ENCODE data around the gene DDX23.

The DDX23 gene

DNA sequence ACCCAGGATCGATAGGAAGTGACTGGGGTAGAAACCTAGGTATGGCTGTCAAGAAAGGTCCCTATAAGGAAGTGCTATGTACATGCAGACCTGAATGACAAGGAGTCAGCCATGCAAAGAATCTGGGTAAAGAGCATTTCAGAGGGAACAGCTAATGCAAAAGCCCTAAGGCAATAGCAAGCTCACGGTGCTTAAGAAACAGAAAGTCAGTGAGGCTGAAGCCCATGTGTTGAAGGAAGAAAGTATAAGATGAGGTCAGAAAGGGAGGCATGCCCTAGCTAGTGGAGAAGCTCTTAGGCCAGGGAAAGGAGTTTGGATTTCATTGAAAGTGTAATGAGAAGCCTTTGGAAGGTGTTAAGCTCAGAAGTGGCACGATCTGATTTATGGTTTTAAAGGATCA, 57.1 kb downstream of the DDX23 start:
- no peak for DNase-seq

DNA sequence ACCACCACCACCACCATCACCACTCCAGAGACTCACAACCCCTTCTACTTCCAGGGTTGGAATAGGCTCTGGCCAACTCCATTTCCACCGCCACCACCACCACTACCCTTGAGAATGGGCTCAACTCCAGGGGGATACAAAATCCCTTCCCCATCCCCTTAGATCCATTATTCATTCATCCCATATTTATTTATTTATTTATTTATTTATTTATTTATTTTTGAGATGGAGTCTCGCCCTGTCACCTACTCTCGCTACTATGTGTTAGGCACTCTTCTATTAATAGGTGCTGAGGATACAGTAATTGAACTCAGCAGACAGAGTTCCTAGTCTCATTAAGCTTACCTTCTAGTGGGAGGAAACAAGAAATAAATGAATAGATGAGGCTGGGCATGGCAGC, 58.3 kb downstream of the DDX23 start:
- DNase-seq: no peak

GRCh38 chr12:48789858-48790326, 62.1 kb downstream of the DDX23 start:
- no peak for DNase-seq

DNA sequence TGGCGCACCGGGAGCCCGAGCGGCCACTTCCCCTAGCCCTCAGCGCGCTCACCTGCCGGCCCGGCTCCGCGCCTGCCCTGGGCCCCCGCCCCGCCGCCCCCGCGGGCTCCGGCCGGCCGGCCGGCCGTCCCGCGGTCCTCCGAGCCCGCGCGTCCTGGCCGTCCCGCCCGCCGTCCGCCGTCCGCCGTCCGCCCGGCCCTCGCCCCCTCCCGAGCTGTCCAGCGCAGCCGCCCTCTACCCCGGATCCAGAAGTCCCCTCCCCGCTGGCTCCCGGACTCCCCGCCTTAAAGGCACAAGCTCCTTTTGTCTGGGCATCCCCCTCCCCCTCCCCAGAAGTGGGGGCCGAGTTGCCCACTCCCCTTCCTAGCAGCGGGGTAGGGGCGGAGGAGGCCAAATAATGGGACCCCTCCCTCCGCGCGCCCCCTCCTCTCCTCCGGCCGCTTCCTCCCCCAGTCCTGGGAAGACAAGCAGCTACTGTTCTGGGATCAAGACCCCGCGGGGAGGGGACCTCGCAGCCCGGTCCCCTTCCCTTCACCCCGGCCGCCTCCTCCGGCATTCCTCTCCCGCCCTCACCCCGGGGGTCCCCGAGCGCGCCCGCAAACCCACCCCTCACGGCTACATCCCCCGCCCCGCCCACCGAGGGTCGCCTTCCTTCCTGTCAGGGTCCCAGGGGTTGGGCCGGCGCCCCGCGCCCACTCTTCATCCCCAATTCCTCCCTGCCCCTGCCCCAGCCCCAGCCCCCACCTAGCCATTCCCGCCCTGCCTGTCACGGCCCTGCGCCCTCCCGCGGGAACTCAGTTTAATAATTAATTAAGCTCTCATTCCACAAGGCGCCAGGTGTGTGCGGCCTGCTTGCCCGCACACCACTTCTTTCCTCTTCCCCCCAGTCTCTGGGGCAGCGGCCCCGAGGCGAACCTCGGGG, 62.8 kb downstream of the DDX23 start, which contains the start of gene ADCY6:
Gene ADCY6, minus strand, starts transcription at position 236 of the 922 bp plus-strand sequence. CDS start 5,655 bp downstream, outside the sequence.
- no peak for DNase-seq

- no peak for DNase-seq
These were observed 63.5 kb downstream of the DDX23 start for GRCh38 chr12:48788524-48788853.

DNA sequence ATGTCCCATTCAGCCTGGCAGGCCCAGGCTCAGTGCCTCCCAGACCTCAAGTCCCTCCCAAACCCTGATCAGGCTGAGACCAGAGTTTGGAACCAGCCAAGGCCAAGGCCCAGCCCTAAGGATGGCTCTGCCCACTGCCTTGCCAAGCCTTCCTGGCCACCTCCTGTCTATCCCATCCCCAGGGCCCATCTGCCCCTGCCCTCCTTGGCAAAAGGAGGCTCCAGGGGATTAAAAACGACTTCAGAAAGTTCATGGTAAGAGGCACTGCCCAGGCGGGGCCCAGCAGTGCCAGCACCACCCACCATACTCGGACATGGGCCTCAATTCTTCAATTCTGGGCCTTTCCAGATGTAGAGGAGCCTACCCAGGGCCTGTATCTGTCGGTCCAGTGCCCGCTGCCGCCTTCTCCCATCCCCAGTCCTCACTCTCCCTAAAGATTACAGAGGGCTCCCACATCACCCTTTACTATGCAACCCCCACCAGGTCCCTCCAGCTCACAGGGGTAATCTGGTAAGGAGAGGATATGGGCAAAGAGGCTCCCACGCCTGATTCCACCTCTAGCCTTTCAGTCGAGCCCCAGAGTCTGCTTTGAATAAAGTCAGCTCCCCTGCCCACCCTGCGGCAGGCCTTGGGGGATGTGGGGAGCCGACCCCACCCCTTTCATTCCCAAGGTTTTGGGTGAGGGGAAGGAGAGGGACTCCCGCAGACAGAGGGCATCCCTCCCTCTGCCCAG, 64.0 kb downstream of the DDX23 start:
- no peak for DNase-seq

DNA sequence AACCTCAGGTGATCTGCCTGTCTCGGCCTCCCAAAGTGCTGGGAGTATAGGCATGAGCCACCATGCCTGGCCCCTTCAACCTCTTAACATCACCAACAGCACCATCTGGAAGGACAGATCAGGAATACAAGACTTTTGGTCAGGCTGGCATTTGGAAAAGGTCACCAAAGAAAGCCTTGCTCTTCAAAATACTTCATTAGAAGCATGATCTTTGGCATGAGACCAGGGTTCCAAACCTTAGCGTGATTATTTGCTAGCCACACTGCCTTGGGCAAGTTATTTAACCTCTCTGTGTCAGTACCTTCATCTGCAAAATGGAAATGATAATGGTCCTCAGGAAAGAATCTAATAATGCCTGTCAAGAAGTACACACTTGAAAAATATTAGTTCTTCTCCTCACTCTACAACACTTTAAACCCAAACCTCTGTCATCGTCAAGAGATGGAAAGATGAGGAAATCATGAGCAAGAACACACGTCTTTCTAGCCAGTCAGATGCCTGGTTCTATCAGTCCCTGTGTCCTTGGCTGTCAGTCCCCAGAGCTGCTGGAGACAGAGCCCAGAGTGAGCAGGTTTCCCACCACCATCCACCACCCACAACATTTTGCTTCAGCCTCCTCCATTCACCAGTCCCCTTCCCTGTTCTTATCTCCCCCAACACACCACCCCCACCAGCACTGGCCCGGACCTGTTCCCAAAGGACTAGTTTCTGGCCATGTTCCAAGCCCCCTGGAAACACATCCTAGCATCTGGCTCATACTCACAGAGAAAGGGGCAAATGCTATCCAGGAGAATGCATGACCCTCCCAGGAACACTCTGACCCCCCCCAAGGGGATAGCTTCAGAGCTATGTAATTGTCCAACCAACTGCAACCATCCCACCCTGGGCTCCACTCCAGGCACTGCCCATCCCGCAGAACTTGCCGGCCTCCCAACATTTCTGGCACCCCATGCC, 65.1 kb downstream of the DDX23 start:
- DNase-seq: no peak

DNA sequence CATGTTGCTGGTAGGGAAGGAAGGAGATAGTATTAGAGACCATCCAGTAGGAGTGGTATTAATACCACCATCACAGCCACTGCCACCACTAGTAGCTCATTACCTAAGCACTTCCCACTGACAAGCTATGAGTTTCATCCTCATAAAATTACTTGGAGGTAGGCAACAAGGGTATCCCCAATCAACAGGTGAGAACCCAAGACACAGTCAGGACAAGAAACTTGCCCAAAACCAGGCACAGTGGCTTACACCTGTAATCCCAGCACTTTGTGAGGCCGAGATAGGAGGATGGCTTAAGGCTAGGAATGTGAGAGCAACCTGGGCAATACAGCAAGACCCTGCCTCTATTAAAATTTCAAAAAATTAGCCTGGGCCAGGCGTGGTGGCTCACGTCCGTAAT, 68.5 kb downstream of the DDX23 start:
- no peak for DNase-seq

DNA sequence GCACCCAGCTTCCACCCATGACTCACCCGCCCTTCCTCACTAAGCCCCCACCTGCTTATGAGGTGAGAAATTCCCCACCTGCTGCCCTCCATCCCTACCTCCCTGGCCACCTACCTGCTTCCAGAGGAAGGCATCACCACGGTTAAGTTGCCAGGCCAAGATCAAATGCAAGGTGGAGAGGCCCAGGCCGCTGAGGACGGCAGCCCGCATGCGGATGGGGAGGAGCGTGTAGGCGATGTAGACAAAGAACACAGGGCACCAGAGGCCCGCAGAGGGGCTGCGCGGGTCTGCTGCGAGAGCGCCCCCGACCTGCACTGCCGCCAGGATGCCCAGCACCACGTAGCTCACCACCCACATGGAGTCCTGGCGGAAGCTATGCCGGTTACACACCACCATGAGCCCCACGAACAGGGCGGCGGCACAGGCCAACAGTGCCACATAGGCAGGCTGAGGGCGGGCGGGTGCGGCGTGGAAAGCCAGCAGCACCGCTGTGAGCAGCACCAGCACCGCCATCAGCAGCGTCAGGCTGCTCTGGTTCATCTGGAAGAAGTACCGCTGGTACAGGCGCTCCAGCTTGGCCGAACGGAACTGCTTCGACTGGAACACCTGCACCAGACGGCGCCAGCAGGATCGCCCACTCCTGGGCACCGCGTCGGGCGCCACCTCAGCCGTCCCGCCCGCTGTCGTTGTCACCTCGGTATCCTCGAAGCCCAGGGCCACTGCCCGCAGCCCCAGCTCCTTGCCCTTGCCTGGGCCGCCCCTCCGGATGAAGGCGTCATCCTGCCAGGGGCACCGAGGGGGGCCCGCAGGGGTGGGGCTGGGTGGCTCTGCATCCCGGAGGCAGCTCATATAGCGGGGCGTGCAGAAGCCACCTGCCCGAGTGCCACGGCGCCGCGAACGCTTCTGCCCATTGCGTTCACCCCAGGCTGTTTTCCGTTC, 69.2 kb downstream of the DDX23 start:
- no peak for DNase-seq

- DNase-seq: no peak
These were observed 70.1 kb downstream of the DDX23 start for GRCh38 chr12:48781750-48782456.

DNA sequence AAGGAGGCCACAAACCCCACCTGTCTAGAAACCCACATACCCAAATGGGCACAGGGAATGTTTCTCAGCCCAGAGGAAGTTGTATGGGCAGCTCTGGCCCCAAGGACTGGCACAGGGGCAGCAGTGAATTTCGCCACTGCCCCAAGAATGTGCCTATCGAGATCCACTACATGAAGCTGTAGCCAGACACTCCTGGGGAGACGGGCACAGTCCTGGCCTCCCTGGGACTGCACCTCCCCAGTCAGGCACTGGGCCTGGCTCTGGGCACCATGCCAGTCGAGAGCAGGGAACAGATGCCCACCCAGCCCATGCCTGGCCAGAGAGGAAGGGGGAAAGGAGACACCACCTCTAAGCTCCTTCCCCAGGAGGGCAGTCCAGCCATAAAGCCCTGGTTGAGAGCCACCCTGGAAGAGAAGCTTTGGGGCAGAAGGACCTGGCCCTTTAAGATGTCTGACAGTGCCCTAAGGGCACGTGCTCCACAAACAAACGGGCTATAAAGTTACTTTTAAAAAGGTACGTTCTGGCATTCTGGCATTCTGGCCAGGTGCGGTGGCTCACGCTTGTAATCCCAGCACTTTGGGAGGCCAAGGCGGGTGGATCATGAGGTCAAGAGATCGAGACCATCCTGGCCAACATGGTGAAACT, 71.5 kb downstream of the DDX23 start:
- DNase-seq: no peak

DNA sequence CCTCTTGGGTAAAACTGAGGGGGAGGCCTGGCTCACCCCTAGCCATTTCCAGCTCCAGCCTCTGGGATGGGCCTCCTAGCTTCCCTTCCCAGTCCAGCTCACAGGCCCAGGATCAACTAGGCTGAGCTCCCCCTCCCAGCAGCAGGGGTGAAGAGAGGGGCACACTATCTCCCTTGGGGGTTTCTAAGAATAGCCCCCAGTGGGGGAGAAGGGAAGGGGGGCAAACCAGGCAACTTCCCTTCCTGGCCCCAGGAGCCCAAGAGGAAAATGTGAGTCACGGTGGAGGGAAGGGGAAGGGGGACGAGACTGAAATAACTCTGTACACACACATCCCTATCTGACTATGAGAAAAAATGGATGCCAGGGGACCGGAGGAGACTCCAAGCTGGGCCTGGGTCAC, 72.1 kb downstream of the DDX23 start:
- DNase-seq: no peak
